Activated B cell treated with CpG ODN at 0.5 μM for 24 hours (primary cell): ENCODE measurements around the gene ERC2. TPM values are rescaled to one million over a fixed set of nuclear protein-coding genes. Genes with fewer than 3 reads are reported as not detected.

ENCODE experiments used
- ATAC-seq: fragments of 200-7000 bp; cut with Tn5 transposase; one replicate; pipeline ENCODE4 v1.10.0; 2021; ENCODE audit warnings: low read depth, mild to moderate bottlenecking, moderate library complexity
- CTCF ChIA-PET: fragments of 350-600 bp; sonication (Branson Sonifier 250); formaldehyde crosslinking; loops from one replicate; lab custom pipeline; 2021; ENCODE audit warnings: antibody characterized with exemption; lab: Charles Lee
- POLR2A ChIA-PET: fragments of 350-600 bp; sonication (Branson Sonifier 250); formaldehyde crosslinking; loops from one replicate; lab custom pipeline; 2021; ENCODE audit warnings: antibody characterized with exemption; lab: Charles Lee
- DNase-seq: peaks from one replicate; pipeline ENCODE4 v3.0.0; 2022
- H3K27ac Mint-ChIP-seq: one replicate; pipeline ENCODE4 v1.8.0; 2020; ENCODE audit warnings: mixed read lengths
- H3K27me3 Mint-ChIP-seq: one replicate; pipeline ENCODE4 v1.8.0; 2021; ENCODE audit warnings: mixed read lengths
- H3K36me3 Mint-ChIP-seq: one replicate; pipeline ENCODE4 v1.8.0; 2021; ENCODE audit warnings: low read depth, mixed read lengths
- H3K4me1 Mint-ChIP-seq: one replicate; pipeline ENCODE4 v1.8.0; 2021; ENCODE audit warnings: mixed read lengths
- H3K4me3 Mint-ChIP-seq: one replicate; pipeline ENCODE4 v1.8.0; 2020; ENCODE audit warnings: mild to moderate bottlenecking, mixed read lengths
- H3K9me3 Mint-ChIP-seq: one replicate; pipeline ENCODE4 v1.8.0; 2020; ENCODE audit warnings: mixed read lengths
- CTCF ChIP-seq: fragments of 200-600 bp; IDR thresholded peaks from one replicate; pipeline ENCODE4 v1.8.0; 2022; ENCODE audit warnings: antibody characterized with exemption, mild to moderate bottlenecking
- intact Hi-C: fragments of 100-400 bp; cut with micrococcal nuclease; formaldehyde crosslinking; loops from one replicate; pipeline ENCODE4 v1.15.1; 2024
- total RNA-seq: library from RNA; stranded (reverse); gene quantifications from 2 replicates; pipeline ENCODE4 v1.2.3, GENCODE V29; 2022

Gene ERC2
- total RNA-seq, 1 donor from 2014 or later = not detected

- peaks cover 3% of the 10 kb centered on the region for H3K27me3 Mint-ChIP-seq
- H3K9me3 Mint-ChIP-seq = no peaks in the 10 kb centered on the region
- H3K36me3 Mint-ChIP-seq = no peaks in the 10 kb centered on the region
- ChIA-PET POLR2A (no interaction called here), CTCF (no interaction called here)
- H3K27ac Mint-ChIP-seq = no peak overlapping the region
- TF ChIP-seq CTCF = no peak
- no peak for ATAC-seq
- intact Hi-C loops = no loop called here
- DNase-seq = no peak
- no peaks in the 10 kb centered on the region for H3K4me1 Mint-ChIP-seq
- H3K4me3 Mint-ChIP-seq = no peak overlapping the region
These were observed 594.6 kb downstream of the ERC2 start for GRCh38 chr3:55873523-55874254.

- TF ChIP-seq CTCF = no peak
- H3K4me1 Mint-ChIP-seq = no peaks in the 10 kb centered on the region
- H3K27ac Mint-ChIP-seq = no peak overlapping the region
- peaks cover 3% of the 10 kb centered on the region for H3K27me3 Mint-ChIP-seq
- POLR2A ChIA-PET = no interaction called here
- no peaks in the 10 kb centered on the region for H3K36me3 Mint-ChIP-seq
- intact Hi-C loops = no loop called here
- no peak overlapping the region for H3K4me3 Mint-ChIP-seq
- no peaks in the 10 kb centered on the region for H3K9me3 Mint-ChIP-seq
- no peak for DNase-seq
- no peak for ATAC-seq
- CTCF ChIA-PET = no interaction called here
These were observed 597.7 kb downstream of the ERC2 start for GRCh38 chr3:55870594-55870993.

- POLR2A ChIA-PET = no interaction called here
- Mint-ChIP-seq H3K27me3 (no peaks in the 10 kb centered on the region), H3K36me3 (no peaks in the 10 kb centered on the region), H3K4me1 (no peaks in the 10 kb centered on the region), H3K9me3 (no peaks in the 10 kb centered on the region), H3K27ac (no peak overlapping the region), H3K4me3 (no peak overlapping the region)
- DNase-seq = no peak
- intact Hi-C loops = no loop called here
- no peak for ATAC-seq
- CTCF ChIA-PET = no interaction called here
- TF ChIP-seq CTCF = no peak
These were observed 599.9 kb downstream of the ERC2 start for GRCh38 chr3:55868347-55868746.

- no peak for TF ChIP-seq CTCF
- H3K9me3 Mint-ChIP-seq = no peaks in the 10 kb centered on the region
- intact Hi-C loops = no loop called here
- H3K4me1 Mint-ChIP-seq = no peaks in the 10 kb centered on the region
- no peak overlapping the region for H3K4me3 Mint-ChIP-seq
- no peaks in the 10 kb centered on the region for H3K36me3 Mint-ChIP-seq
- CTCF ChIA-PET = no interaction called here
- POLR2A ChIA-PET = no interaction called here
- DNase-seq = no peak
- H3K27ac Mint-ChIP-seq = no peak overlapping the region
- H3K27me3 Mint-ChIP-seq = no peaks in the 10 kb centered on the region
- ATAC-seq = no peak
These were observed 605.2 kb downstream of the ERC2 start for GRCh38 chr3:55863028-55863427.

GRCh38 chr3:55860049-55860721 is 608.1 kb downstream of the ERC2 start:
- POLR2A ChIA-PET = no interaction called here
- no peaks in the 10 kb centered on the region for H3K27me3 Mint-ChIP-seq
- ATAC-seq = no peak
- no peak overlapping the region for H3K27ac Mint-ChIP-seq
- H3K4me3 Mint-ChIP-seq = no peak overlapping the region
- DNase-seq = no peak
- TF ChIP-seq CTCF = no peak
- no peaks in the 10 kb centered on the region for H3K4me1 Mint-ChIP-seq
- H3K36me3 Mint-ChIP-seq = no peaks in the 10 kb centered on the region
- CTCF ChIA-PET = no interaction called here
- intact Hi-C loops = no loop called here
- no peaks in the 10 kb centered on the region for H3K9me3 Mint-ChIP-seq
